Activated CD4-positive, alpha-beta T cell treated with anti-CD3 and anti-CD28 coated beads, Interleukin-2, Interleukin-6, amounts not matched to agents 100 ng/mL and 50 ng/mL, durations not matched to agents 16 hours and 8 hours (primary cell): ENCODE results near the gene FIGNL2.
"Not testable (repeated sequence)": the region's sequence is repeated elsewhere in the genome, so short reads cannot be mapped to it uniquely, and the experiment has no call there.

Source experiments
- DNase-seq: peaks from one replicate; pipeline ENCODE4 v3.0.0-alpha.2; 2020

FIGNL2 gene

GRCh38 chr12:51833448-51834227 is 14.9 kb downstream of the FIGNL2 start:
- no peak for DNase-seq

GRCh38 chr12:51832354-51833107 is 16.0 kb downstream of the FIGNL2 start:
- peak; percentile 16 for DNase-seq

GRCh38 chr12:51831817-51832216 is 16.7 kb downstream of the FIGNL2 start:
- DNase-seq, result not testable (repeated sequence)

GRCh38 chr12:51829641-51830040 is 18.9 kb downstream of the FIGNL2 start:
- no peak for DNase-seq

GRCh38 chr12:51829011-51829481 is 19.5 kb downstream of the FIGNL2 start:
- DNase-seq, result no peak

- peak; percentile 77 for DNase-seq
These were observed 20.3 kb downstream of the FIGNL2 start for GRCh38 chr12:51827925-51828818.

- DNase-seq, result no peak
These were observed 21.6 kb downstream of the FIGNL2 start for GRCh38 chr12:51826881-51827280.

GRCh38 chr12:51825216-51825615 is 23.3 kb downstream of the FIGNL2 start:
- DNase-seq, result no peak

- DNase-seq, result peak; percentile 44
These were observed 24.5 kb downstream of the FIGNL2 start for GRCh38 chr12:51823875-51824565.

GRCh38 chr12:51822956-51823355 is 25.6 kb downstream of the FIGNL2 start:
- no peak for DNase-seq

GRCh38 chr12:51822261-51822616 is 26.3 kb downstream of the FIGNL2 start:
- no peak for DNase-seq

GRCh38 chr12:51821440-51822260 is 26.9 kb downstream of the FIGNL2 start:
- peak; percentile 24 for DNase-seq

GRCh38 chr12:51820526-51821439 is 27.7 kb downstream of the FIGNL2 start:
- peak; percentile 81 for DNase-seq

GRCh38 chr12:51819736-51820525 is 28.6 kb downstream of the FIGNL2 start:
- DNase-seq, result no peak

GRCh38 chr12:51818566-51819300 is 29.8 kb downstream of the FIGNL2 start:
- no peak for DNase-seq

GRCh38 chr12:51818086-51818485 is 30.4 kb downstream of the FIGNL2 start:
- DNase-seq, result no peak

GRCh38 chr12:51817027-51817953 is 31.2 kb downstream of the FIGNL2 start:
- DNase-seq, result no peak

- DNase-seq, result no peak
These were observed 32.9 kb downstream of the FIGNL2 start for GRCh38 chr12:51815571-51815970.
